HEK293 (cell line): ENCODE results near the gene AMZ1.

ENCODE experiments used
- CTCF ChIA-PET: fragments of 350-600 bp; formaldehyde crosslinking; extraction: SDS; loops from one replicate; lab custom pipeline; 2021; ENCODE audit warnings: antibody characterized with exemption; lab: Yijun Ruan, JAX
- POLR2A ChIA-PET: fragments of 300-600 bp; formaldehyde crosslinking; extraction: SDS; loops from one replicate; lab custom pipeline; 2020; ENCODE audit warnings: antibody characterized with exemption, inconsistent platforms; lab: Yijun Ruan, JAX
- H3K27ac ChIP-seq: fragments of 200-500 bp; sonication (Bioruptor generic); 2 replicates; pipeline ENCODE4 v1.5.1; 2014; ENCODE audit warnings: low read depth, low read length, control low read depth, inconsistent platforms; ENCODE audit errors: extremely low read depth
- H3K36me3 ChIP-seq, 2 experiments: fragments of 200-500 bp in 1 of 2; sonication (Bioruptor generic) in 1 of 2; 1 replicate in 1 of 2; 2 replicates in 1 of 2; pipeline ENCODE4 v1.5.1; 2014 to 2017; ENCODE audit warnings: inconsistent platforms in 2 of 2, low read length in 2 of 2; ENCODE audit not compliant: control insufficient read depth in 2 of 2, insufficient read depth in 1 of 2
- H3K4me1 ChIP-seq: fragments of 200-500 bp; sonication (Bioruptor generic); 2 replicates; pipeline ENCODE4 v1.5.1; 2014; ENCODE audit warnings: mild to moderate bottlenecking, low read length, inconsistent platforms; ENCODE audit not compliant: control insufficient read depth, insufficient read depth
- H3K4me3 ChIP-seq: 2 replicates; pipeline ENCODE4 v1.5.1; 2011; ENCODE audit warnings: low read depth, mild to moderate bottlenecking, control low read depth, low read length, moderate library complexity
- H3K9me3 ChIP-seq: fragments of 200-500 bp; sonication (Bioruptor generic); 2 replicates; pipeline ENCODE4 v1.5.1; 2014; ENCODE audit warnings: low read depth, low read length, inconsistent platforms; ENCODE audit not compliant: control insufficient read depth, insufficient read depth
- BCL11B ChIP-seq: fragments of 450-650 bp; formaldehyde crosslinking; IDR thresholded peaks from 2 replicates; pipeline ENCODE4 v1.5.1; 2016; ENCODE audit warnings: low read depth, missing biosample characterization, missing genetic modification characterization
- FEZF1 ChIP-seq: fragments of 450-650 bp; formaldehyde crosslinking; IDR thresholded peaks from 2 replicates; pipeline ENCODE4 v1.5.1; 2016; ENCODE audit warnings: missing biosample characterization, missing genetic modification characterization
- GFI1B ChIP-seq: fragments of 450-650 bp; formaldehyde crosslinking; IDR thresholded peaks from 2 replicates; pipeline ENCODE4 v1.5.1; 2016; ENCODE audit warnings: missing biosample characterization, missing genetic modification characterization
- KLF1 ChIP-seq: fragments of 450-650 bp; formaldehyde crosslinking; IDR thresholded peaks from 2 replicates; pipeline ENCODE4 v1.5.1; 2016; ENCODE audit warnings: missing biosample characterization, missing genetic modification characterization
- SP3 ChIP-seq: fragments of 450-650 bp; formaldehyde crosslinking; IDR thresholded peaks from 2 replicates; pipeline ENCODE4 v1.5.1; 2016; ENCODE audit warnings: missing biosample characterization, missing genetic modification characterization
- WT1 ChIP-seq: fragments of 450-650 bp; formaldehyde crosslinking; IDR thresholded peaks from 2 replicates; pipeline ENCODE4 v1.5.1; 2016; ENCODE audit warnings: missing biosample characterization, missing genetic modification characterization
- YY1 ChIP-seq: fragments of 450-650 bp; formaldehyde crosslinking; IDR thresholded peaks from 2 replicates; pipeline ENCODE4 v1.5.1; 2018; ENCODE audit warnings: missing biosample characterization, missing genetic modification characterization
- ZBTB21 ChIP-seq: fragments of 450-650 bp; formaldehyde crosslinking; IDR thresholded peaks from 2 replicates; pipeline ENCODE4 v1.5.1; 2017; ENCODE audit warnings: missing biosample characterization, missing genetic modification characterization
- ZFP3 ChIP-seq: fragments of 450-650 bp; formaldehyde crosslinking; IDR thresholded peaks from 2 replicates; pipeline ENCODE4 v1.5.1; 2016; ENCODE audit warnings: low read depth, missing biosample characterization, missing genetic modification characterization
- ZNF112 ChIP-seq: fragments of 450-650 bp; formaldehyde crosslinking; IDR thresholded peaks from 2 replicates; pipeline ENCODE4 v1.5.0; 2017; ENCODE audit warnings: missing biosample characterization, missing genetic modification characterization
- ZNF211 ChIP-seq: fragments of 450-650 bp; formaldehyde crosslinking; IDR thresholded peaks from 2 replicates; pipeline ENCODE4 v1.5.1; 2016; ENCODE audit warnings: low read depth, missing biosample characterization, missing genetic modification characterization
- ZNF280C ChIP-seq: fragments of 450-650 bp; formaldehyde crosslinking; IDR thresholded peaks from 2 replicates; pipeline ENCODE4 v1.5.1; 2016; ENCODE audit warnings: missing biosample characterization, missing genetic modification characterization
- ZNF292 ChIP-seq: fragments of 450-650 bp; formaldehyde crosslinking; IDR thresholded peaks from 2 replicates; pipeline ENCODE4 v1.5.1; 2016; ENCODE audit warnings: low read depth, missing biosample characterization, missing genetic modification characterization, borderline replicate concordance
- ZNF341 ChIP-seq: fragments of 450-650 bp; formaldehyde crosslinking; IDR thresholded peaks from 2 replicates; pipeline ENCODE4; 2016; ENCODE audit warnings: low read depth, missing biosample characterization, missing genetic modification characterization
- ZNF354C ChIP-seq: fragments of 450-650 bp; formaldehyde crosslinking; IDR thresholded peaks from 2 replicates; pipeline ENCODE4 v1.5.1; 2016; ENCODE audit warnings: missing biosample characterization, missing genetic modification characterization, low read depth, borderline replicate concordance
- ZNF416 ChIP-seq: fragments of 450-650 bp; formaldehyde crosslinking; IDR thresholded peaks from 2 replicates; pipeline ENCODE4 v1.5.1; 2016; ENCODE audit warnings: missing biosample characterization, missing genetic modification characterization
- ZNF473 ChIP-seq: fragments of 450-650 bp; formaldehyde crosslinking; IDR thresholded peaks from 2 replicates; pipeline ENCODE4 v1.5.1; 2017; ENCODE audit warnings: missing biosample characterization, missing genetic modification characterization
- ZNF510 ChIP-seq: fragments of 450-650 bp; formaldehyde crosslinking; IDR thresholded peaks from 2 replicates; pipeline ENCODE4 v1.5.1; 2018; ENCODE audit warnings: mild to moderate bottlenecking, missing genetic modification characterization, missing biosample characterization; ENCODE audit not compliant: insufficient replicate concordance
- ZNF521 ChIP-seq: fragments of 450-650 bp; formaldehyde crosslinking; IDR thresholded peaks from 2 replicates; pipeline ENCODE4 v1.5.1; 2017; ENCODE audit warnings: missing biosample characterization, mild to moderate bottlenecking, missing genetic modification characterization
- ZNF555 ChIP-seq: fragments of 450-650 bp; formaldehyde crosslinking; conservative IDR thresholded peaks from 2 replicates; pipeline ENCODE4 v1.5.1; 2017; ENCODE audit warnings: missing biosample characterization, mild to moderate bottlenecking, missing genetic modification characterization, inconsistent platforms
- ZNF561 ChIP-seq: fragments of 450-650 bp; IDR thresholded peaks from 2 replicates; pipeline ENCODE4 v1.5.1; 2018; ENCODE audit warnings: missing biosample characterization, missing genetic modification characterization, borderline replicate concordance
- ZNF658 ChIP-seq: fragments of 450-650 bp; formaldehyde crosslinking; IDR thresholded peaks from 2 replicates; pipeline ENCODE4; 2016; ENCODE audit warnings: missing biosample characterization, missing genetic modification characterization
- ZNF660 ChIP-seq: fragments of 450-650 bp; IDR thresholded peaks from 2 replicates; pipeline ENCODE4 v1.5.1; 2018; ENCODE audit warnings: missing biosample characterization, mild to moderate bottlenecking, missing genetic modification characterization
- ZNF768 ChIP-seq: fragments of 450-650 bp; formaldehyde crosslinking; IDR thresholded peaks from 2 replicates; pipeline ENCODE4 v1.5.1; 2018; ENCODE audit warnings: missing biosample characterization, mild to moderate bottlenecking, missing genetic modification characterization
- ZNF776 ChIP-seq: fragments of 450-650 bp; formaldehyde crosslinking; IDR thresholded peaks from 2 replicates; pipeline ENCODE4 v1.5.0; 2017; ENCODE audit warnings: missing biosample characterization, missing genetic modification characterization, borderline replicate concordance
- ZSCAN30 ChIP-seq: fragments of 450-650 bp; IDR thresholded peaks from 2 replicates; pipeline ENCODE4 v1.5.1; 2018; ENCODE audit warnings: missing biosample characterization, mild to moderate bottlenecking, missing genetic modification characterization, moderate library complexity
- TF ChIP-seq, protein P1 (sequence below): fragments of 450-650 bp; formaldehyde crosslinking; IDR thresholded peaks from 2 replicates; pipeline ENCODE4 v1.5.1; 2016; ENCODE audit warnings: missing biosample characterization, missing genetic modification characterization

The AMZ1 gene

DNA sequence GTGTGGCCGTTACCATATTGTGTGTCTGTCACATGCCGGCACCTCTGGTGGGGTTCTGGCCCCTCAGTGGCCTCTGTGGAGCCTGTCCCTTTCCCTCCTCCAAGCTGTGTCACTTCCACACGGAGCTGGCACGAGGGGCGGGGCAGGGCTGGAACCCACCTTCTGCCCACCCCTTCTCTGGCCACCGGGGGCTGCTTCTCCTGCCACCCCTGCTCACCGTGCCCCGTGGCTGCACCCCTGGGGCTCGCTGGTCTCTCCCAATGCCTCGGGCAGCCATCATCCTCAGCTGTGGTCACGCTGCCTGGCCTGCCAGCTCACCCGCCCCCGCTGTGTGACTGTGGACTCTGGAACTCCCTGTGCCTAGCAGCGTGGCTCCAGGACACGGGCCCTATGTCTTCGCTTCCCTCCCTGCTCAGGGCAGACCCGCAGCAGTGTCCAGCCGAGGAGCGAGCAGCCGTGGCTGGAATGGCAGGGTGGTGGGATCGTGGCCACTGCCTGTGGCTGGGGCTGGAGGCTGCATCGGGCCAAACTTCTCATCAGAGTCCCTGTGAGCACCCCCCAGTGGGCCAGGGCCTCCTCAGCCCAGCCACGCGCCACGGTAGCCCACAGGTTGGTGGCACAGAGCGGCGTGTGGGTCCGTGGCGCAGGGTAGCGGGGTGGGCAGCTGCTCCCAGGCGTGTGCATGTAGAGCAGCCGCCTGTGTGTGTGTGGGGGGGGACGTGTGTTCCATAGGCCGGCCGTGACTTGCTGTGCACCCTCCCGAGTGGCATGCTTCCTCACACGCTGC lies 48.1 kb upstream of the AMZ1 start:
- CTCF ChIA-PET, result interaction anchor here (1.1 kb wide), 1 partner anchor 31 kb away, joined by 3 read pairs; no protein-coding TSS in a partner anchor
- TF ChIP-seq ZNF510 (tag by site-specific recombination), result no peak
- no peak for TF ChIP-seq ZBTB21 (tag by site-specific recombination)
- no peak for TF ChIP-seq ZNF555
- no peak for TF ChIP-seq ZNF280C
- no peak for TF ChIP-seq YY1 (tag by site-specific recombination)
- no peak for TF ChIP-seq FEZF1 (tag by site-specific recombination)
- TF ChIP-seq ZNF341 (tag by site-specific recombination), result no peak
- TF ChIP-seq ZFP3 (tag by site-specific recombination), result no peak
- TF ChIP-seq GFI1B (tag by site-specific recombination), result no peak
- no peak for TF ChIP-seq ZNF473
- TF ChIP-seq BCL11B (tag by site-specific recombination), result no peak
- no peak for TF ChIP-seq ZNF112 (tag by site-specific recombination)
- no peaks in the 10 kb centered on the region for H3K4me1 ChIP-seq
- peaks cover 0 to 18% of the 10 kb centered on the region in 2 experiments; a peak in 1 of 3 replicates for H3K36me3 ChIP-seq
- POLR2A ChIA-PET, result no interaction called here
- H3K27ac ChIP-seq, result no peak overlapping the region
- no peaks in the 10 kb centered on the region for H3K9me3 ChIP-seq
- H3K4me3 ChIP-seq, result no peak overlapping the region

- Histone ChIP-seq H3K4me3 (no peak overlapping the region), H3K27ac (no peak overlapping the region), H3K9me3 (no peaks in the 10 kb centered on the region), H3K36me3 (peaks cover 0 to 12% of the 10 kb centered on the region in 2 experiments; a peak in 1 of 3 replicates), H3K4me1 (no peaks in the 10 kb centered on the region)
- ChIA-PET POLR2A (no interaction called here), CTCF (interaction anchor here (1.1 kb wide), 1 partner anchor 31 kb away, joined by 3 read pairs; no protein-coding TSS in a partner anchor)
- TF ChIP-seq ZNF211 (tag by site-specific recombination) (no peak), KLF1 (no peak), ZNF521 (tag by site-specific recombination) (no peak), ZNF354C (no peak), ZNF292 (tag by site-specific recombination) (no peak), WT1 (tag by site-specific recombination) (no peak), ZSCAN30 (tag by site-specific recombination) (no peak), ZNF280C (no peak), ZNF658 (tag by site-specific recombination) (no peak), FEZF1 (tag by site-specific recombination) (no peak), ZNF416 (tag by site-specific recombination) (no peak), ZNF660 (tag by site-specific recombination) (no peak), ZNF768 (tag by site-specific recombination) (no peak), SP3 (tag by site-specific recombination) (no peak), ZNF776 (no peak), ZNF561 (tag by site-specific recombination) (no peak)
- TF ChIP-seq, protein P1, sequence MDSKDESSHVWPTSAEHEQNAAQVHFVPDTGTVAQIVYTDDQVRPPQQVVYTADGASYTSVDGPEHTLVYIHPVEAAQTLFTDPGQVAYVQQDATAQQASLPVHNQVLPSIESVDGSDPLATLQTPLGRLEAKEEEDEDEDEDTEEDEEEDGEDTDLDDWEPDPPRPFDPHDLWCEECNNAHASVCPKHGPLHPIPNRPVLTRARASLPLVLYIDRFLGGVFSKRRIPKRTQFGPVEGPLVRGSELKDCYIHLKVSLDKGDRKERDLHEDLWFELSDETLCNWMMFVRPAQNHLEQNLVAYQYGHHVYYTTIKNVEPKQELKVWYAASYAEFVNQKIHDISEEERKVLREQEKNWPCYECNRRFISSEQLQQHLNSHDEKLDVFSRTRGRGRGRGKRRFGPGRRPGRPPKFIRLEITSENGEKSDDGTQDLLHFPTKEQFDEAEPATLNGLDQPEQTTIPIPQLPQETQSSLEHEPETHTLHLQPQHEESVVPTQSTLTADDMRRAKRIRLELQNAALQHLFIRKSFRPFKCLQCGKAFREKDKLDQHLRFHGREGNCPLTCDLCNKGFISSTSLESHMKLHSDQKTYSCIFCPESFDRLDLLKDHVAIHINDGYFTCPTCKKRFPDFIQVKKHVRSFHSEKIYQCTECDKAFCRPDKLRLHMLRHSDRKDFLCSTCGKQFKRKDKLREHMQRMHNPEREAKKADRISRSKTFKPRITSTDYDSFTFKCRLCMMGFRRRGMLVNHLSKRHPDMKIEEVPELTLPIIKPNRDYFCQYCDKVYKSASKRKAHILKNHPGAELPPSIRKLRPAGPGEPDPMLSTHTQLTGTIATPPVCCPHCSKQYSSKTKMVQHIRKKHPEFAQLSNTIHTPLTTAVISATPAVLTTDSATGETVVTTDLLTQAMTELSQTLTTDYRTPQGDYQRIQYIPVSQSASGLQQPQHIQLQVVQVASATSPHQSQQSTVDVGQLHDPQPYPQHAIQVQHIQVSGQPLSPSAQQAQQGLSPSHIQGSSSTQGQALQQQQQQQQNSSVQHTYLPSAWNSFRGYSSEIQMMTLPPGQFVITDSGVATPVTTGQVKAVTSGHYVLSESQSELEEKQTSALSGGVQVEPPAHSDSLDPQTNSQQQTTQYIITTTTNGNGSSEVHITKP, result no peak
Observed at GRCh38 chr7:2640482-2640830, 47.5 kb upstream of the AMZ1 start.
